GM23338 (cell line): ENCODE data around the gene CHPF. TPM values are rescaled to one million over a fixed set of nuclear protein-coding genes. Genes with fewer than 3 reads are reported as not detected.

ENCODE experiments used
- CTCF ChIP-seq, 2 experiments: fragments of 200-600 bp in 1 of 2; sonication (generic) in 1 of 2; conservative IDR thresholded peaks; 2 replicates each; pipeline versions ENCODE4 v1.5.1 to v1.6.1; 2016 to 2017; ENCODE audit warnings: antibody characterized with exemption in 2 of 2, low read depth in 2 of 2, mild to moderate bottlenecking in 2 of 2, moderate library complexity in 1 of 2
- EZH2phosphoT487 ChIP-seq: fragments of 200-600 bp; sonication (generic); IDR thresholded peaks from one replicate; pipeline ENCODE4 v1.8.1; 2018; ENCODE audit warnings: antibody characterized with exemption; ENCODE audit not compliant: unreplicated experiment
- STAT1 ChIP-seq: IDR thresholded peaks from one replicate; pipeline ENCODE4 v1.6.1; 2016; ENCODE audit warnings: antibody characterized with exemption; ENCODE audit not compliant: unreplicated experiment
- polyA plus RNA-seq: library from polyadenylated mRNA; unstranded; fragments of >200 nt; fragmentation: Nextera tagmentation; extraction: Ambion mirVana; gene quantifications from 2 replicates; pipeline ENCODE4 v1.2.1, GENCODE V29; 2016
- total RNA-seq: library from RNA; depleted of rRNA; stranded (reverse); fragments of >200 nt; shearing (Covaris generic); gene quantifications from 2 replicates; pipeline ENCODE4 v1.2.3, GENCODE V29; 2014
- TF ChIP-seq, protein P1 (sequence below): fragments of 250-450 bp; sonication (Bioruptor Pico); IDR thresholded peaks from 2 replicates; pipeline ENCODE4 v1.5.0; 2020; ENCODE audit warnings: mild to moderate bottlenecking, moderate library complexity

CHPF gene
- total and polyA plus RNA-seq, 2 experiments from 2014 or later: 36.5 to 252 TPM

DNA sequence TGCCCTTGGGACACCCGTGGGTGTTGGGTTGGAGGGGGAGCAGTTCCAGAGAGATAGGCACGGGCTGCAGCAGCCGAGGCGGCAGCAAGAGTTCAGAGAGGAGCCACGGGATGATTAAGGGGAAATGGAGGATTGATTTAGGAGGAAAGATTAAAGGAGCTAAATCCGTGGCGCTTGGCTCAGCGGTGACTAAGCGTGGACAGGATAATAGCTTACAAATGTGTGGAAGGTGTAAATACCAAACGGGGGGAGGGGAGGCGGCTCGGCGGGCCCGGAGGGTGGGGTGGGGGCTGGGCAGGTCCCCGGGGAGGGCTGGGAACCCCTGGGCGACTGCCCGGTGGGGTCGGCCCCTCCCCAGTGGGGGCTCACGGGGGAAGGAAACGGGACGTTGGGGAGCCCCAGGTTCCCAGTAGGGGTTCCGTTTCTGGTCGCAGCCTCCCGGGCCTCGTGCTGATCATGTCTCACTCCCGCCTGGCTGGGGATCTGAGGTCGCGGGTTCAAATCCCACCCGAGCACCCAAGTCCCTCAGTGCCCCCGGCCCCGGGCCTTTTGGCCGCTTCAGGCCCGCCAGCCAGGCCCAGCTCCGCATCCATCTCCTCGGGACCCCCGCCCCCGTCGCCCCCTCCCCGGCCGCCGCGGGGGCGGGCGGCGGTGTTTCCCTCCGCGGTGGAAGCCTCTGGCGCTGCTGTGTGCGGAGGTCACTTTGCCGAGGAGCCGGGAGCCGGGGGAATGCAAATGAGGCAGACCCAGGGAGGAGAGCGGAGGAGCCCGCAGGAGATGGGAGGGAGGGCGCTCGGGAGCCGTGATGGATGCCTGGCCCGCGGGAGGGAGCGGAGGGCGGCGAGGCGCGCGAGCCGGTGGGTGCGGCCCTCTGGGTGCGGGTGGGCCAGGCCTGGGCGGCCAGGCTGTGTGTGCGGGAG, 21.2 kb downstream of the CHPF start (continued):
- TF ChIP-seq, protein P1, sequence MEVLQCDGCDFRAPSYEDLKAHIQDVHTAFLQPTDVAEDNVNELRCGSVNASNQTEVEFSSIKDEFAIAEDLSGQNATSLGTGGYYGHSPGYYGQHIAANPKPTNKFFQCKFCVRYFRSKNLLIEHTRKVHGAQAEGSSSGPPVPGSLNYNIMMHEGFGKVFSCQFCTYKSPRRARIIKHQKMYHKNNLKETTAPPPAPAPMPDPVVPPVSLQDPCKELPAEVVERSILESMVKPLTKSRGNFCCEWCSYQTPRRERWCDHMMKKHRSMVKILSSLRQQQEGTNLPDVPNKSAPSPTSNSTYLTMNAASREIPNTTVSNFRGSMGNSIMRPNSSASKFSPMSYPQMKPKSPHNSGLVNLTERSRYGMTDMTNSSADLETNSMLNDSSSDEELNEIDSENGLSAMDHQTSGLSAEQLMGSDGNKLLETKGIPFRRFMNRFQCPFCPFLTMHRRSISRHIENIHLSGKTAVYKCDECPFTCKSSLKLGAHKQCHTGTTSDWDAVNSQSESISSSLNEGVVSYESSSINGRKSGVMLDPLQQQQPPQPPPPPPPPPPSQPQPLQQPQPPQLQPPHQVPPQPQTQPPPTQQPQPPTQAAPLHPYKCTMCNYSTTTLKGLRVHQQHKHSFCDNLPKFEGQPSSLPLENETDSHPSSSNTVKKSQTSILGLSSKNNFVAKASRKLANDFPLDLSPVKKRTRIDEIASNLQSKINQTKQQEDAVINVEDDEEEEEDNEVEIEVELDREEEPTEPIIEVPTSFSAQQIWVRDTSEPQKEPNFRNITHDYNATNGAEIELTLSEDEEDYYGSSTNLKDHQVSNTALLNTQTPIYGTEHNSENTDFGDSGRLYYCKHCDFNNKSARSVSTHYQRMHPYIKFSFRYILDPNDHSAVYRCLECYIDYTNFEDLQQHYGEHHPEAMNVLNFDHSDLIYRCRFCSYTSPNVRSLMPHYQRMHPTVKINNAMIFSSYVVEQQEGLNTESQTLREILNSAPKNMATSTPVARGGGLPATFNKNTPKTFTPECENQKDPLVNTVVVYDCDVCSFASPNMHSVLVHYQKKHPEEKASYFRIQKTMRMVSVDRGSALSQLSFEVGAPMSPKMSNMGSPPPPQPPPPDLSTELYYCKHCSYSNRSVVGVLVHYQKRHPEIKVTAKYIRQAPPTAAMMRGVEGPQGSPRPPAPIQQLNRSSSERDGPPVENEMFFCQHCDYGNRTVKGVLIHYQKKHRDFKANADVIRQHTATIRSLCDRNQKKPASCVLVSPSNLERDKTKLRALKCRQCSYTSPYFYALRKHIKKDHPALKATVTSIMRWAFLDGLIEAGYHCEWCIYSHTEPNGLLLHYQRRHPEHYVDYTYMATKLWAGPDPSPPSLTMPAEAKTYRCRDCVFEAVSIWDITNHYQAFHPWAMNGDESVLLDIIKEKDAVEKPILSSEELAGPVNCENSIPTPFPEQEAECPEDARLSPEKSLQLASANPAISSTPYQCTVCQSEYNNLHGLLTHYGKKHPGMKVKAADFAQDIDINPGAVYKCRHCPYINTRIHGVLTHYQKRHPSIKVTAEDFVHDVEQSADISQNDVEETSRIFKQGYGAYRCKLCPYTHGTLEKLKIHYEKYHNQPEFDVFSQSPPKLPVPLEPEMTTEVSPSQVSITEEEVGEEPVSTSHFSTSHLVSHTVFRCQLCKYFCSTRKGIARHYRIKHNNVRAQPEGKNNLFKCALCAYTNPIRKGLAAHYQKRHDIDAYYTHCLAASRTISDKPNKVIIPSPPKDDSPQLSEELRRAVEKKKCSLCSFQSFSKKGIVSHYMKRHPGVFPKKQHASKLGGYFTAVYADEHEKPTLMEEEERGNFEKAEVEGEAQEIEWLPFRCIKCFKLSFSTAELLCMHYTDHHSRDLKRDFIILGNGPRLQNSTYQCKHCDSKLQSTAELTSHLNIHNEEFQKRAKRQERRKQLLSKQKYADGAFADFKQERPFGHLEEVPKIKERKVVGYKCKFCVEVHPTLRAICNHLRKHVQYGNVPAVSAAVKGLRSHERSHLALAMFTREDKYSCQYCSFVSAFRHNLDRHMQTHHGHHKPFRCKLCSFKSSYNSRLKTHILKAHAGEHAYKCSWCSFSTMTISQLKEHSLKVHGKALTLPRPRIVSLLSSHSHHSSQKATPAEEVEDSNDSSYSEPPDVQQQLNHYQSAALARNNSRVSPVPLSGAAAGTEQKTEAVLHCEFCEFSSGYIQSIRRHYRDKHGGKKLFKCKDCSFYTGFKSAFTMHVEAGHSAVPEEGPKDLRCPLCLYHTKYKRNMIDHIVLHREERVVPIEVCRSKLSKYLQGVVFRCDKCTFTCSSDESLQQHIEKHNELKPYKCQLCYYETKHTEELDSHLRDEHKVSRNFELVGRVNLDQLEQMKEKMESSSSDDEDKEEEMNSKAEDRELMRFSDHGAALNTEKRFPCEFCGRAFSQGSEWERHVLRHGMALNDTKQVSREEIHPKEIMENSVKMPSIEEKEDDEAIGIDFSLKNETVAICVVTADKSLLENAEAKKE (CRISPR knock-in tag): no peak
- no peak for TF ChIP-seq EZH2phosphoT487
- no peak for TF ChIP-seq STAT1
- TF ChIP-seq CTCF (conservative IDR thresholded peaks at IDR 0.05; ENCODE audit: low read depth in 2 of 2): peak in 1 of 2 experiments; percentile 30; a peak in 2 of 4 replicates
